HCEC 1CT (cell line): Measurements from ENCODE around the gene HERPUD1.
"Not testable (repeated sequence)": the region's sequence is repeated elsewhere in the genome, so short reads cannot be mapped to it uniquely, and the experiment has no call there.

Source experiments
- DNase-seq: peaks from one replicate; pipeline ENCODE4 v3.0.0-alpha.2; 2017

Gene HERPUD1

GRCh38 chr16:56931892-56932720 is at the start of gene HERPUD1:
HERPUD1 (plus strand) TSS chr16:56932142; CDS start chr16:56932245, 103 bp downstream.
- DNase-seq, result peak; percentile 99

GRCh38 chr16:56883586-56883985 is 48.4 kb upstream of the HERPUD1 start:
- no peak for DNase-seq

GRCh38 chr16:56884026-56884582 is 47.8 kb upstream of the HERPUD1 start:
- DNase-seq, result no peak

GRCh38 chr16:56884929-56885328 is 47.0 kb upstream of the HERPUD1 start:
- not testable (repeated sequence) for DNase-seq

GRCh38 chr16:56885446-56886162 is 46.3 kb upstream of the HERPUD1 start:
- DNase-seq, result no peak

DNA sequence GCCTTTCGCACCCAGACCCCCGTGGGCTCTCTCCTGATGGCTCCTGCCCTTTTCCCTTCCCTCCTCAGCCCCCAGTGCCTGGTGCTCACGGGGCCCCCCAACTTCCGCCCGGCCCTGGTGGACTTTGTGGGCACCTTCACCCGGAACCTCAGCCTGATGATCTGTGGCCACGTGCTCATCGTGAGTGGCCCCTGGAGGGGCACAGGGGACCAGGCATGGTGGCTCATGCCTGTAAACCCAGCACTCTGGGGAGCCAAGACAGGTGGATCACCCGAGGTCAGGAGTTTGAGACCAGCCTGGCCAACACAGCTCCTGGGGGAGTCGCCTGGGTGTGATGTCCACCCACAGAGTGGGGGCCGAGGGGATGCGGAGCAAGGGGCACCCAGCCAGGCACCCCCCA is 45.6 kb upstream of the HERPUD1 start:
- no peak for DNase-seq

DNA sequence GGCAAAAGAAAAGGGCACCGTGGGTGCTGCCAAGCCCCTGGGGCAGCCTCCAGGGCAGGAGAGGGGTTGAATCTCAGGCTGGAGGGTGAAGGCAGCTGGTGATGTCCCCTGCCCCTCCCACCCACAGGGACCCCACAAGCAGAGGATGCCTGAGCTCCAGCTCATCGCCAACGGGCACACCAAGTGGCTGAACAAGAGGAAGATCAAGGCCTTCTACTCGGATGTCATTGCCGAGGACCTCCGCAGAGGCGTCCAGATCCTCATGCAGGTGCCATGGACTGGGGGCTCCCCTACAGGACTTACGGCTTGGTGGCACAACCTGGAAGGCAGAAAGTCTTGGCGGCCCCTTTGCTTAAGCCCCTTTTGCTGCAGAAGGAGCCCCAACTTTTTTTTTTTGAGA is 45.1 kb upstream of the HERPUD1 start:
- DNase-seq, result no peak

DNA sequence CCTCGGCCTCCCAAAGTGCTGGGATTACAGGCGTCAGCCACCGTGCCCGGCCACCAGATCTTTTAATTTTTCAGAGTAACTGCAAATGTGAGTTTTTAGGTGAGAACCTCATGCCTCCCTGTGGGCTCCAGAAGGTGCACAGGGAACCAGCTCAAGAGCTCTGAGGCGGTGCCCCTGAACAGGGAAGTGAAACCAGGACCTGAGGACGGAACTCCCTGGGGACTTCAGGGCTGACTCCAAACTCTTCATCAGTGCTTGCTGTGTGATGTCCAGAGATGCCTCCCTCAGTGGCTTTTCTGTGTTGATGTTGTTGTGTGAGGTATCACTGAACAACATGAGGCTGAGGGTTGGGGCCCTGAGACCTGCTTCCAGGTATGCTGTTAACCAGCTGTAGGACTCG is 43.1 kb upstream of the HERPUD1 start:
- no peak for DNase-seq

DNA sequence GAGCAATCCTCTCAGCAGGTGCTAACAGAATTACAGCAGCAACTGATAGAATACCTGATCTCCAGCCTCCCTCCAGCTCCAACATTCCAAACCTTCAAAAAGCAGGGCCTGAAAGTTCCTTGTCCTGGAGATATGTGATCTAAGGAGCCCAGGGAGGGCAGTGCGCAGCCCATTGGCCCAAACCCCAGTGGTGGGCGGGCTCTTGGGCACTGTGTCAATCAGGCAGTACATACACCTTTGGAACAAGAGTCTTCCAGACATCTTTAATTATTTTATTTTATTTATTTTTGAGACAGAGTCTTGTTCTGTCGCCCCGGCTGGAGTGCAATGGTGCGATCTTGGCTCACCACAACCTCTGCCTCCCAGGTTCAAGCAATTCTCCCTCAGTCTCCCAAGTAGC is 42.7 kb upstream of the HERPUD1 start:
- DNase-seq, result no peak

DNA sequence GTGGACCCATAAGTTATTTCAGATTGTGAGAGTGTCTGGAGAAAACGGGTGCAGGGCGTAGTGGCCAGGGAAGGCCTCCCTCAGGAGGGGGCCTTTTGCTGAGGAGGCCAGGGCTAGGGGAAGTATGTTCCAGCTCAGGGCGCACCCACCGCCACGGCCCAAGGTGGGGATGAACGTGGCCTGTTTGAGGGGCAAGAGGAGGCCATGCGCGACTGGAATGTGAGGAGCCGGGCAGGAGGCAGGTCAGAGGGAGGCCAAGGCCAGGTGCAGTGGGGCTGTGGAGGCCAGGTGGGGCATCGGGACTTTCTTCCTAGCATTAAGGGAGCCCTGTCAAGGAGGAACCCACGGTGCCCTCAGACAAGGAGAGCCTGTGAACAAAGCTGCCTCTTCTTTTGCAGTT is 40.3 kb upstream of the HERPUD1 start:
- no peak for DNase-seq

GRCh38 chr16:56892705-56893104 is 39.2 kb upstream of the HERPUD1 start:
- no peak for DNase-seq

DNA sequence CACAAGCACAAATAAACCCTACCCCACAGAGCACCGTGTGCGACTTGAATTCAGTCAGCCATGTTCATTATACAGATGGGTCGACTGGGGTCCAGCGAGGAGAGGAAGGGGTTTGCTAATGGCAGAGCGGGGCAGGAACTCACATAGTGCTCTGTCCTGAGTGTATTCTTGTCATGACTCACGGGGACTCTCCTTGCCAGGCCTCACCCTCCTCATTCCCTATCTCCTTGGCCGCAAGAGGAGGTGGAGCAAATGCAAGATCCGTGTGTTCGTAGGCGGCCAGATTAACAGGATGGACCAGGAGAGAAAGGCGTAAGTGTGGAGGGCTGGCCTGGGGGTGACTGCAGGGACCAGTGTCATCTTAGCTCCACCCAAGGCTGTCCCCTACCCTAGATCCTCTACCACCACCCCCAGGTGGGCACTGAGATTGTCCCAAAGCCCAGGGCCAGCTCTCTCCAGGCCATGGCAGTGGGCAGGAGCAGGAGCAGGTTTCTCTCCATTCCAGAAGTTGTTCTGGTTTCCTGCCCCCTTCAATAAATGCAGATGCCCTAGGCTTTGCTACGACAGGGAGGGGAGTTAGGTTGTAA is 37.5 kb upstream of the HERPUD1 start:
- DNase-seq, result no peak

DNA sequence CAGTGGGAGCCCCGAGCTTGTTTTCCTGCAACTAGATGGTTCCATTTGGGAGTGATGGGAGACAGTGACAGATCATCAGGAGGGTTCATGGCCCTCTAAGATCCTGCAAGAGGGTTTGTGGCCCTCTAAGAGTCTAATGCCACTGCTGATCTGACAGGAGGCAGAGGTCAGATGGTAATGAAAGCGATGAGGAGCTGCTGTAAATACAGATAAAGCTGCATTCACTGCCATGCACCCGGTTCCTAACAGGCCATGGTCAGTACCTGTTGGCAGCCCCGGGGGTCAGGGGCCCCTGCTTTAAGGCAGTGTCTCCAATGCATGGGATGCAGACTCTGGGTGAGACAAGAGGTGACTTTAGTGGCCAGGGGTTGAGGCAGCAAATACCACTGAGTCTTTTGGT is 36.1 kb upstream of the HERPUD1 start:
- no peak for DNase-seq

DNA sequence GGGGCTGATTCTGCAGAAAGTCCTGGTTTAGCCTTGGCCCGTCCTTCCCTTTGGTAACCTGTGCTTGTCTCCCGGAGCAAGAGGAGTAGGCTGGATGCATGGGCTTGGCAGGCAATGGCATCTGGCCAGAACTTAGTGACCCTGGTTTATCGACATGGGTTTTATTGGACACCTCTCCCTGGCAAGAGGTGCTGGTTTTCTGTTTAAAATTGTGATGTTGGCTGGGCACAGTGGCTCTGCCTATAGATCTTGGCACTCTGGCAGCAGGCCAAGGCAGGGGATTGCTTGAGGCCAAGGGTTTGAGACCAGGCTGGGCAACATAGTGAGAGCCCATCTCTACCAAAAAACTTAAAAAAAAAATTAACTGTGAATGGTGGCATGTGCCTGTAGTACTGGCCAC is 35.7 kb upstream of the HERPUD1 start:
- no peak for DNase-seq

DNA sequence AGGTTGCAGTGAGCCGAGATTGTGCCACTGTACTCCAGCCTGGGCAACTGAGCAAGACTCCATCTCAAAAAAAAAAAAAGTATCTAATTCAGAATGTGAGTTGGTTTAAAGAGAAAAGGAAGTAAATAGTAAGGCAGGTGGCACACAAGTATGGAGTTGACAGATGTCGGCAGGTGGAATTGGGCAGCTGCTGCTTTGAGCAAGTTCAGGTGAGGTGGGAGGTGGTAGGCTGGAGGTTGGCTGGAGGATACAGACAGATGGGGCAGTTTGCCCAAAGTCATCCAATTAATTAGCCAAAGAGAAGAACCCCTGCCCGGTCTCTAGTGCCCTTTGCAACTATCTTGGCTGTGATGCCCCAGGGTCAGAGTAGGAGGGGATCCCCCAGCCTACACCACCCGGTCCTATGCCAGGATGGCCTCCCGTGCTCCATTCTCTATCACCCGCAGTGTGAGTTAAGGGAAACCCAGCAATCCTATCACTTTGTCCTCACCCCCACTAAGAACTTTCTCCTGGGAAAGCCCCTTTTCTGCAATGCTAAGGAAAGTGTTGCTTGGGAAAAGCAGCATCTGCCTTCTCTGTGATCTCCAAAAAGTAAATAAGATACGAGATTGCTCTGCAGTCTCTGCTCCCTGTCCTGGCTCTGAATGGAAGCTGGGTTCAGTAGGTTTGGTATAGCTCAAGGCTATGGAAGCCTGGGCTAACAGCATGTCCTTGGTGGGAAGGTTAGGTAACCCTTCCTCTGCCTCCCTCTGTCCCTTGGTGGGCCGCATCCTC is 34.7 kb upstream of the HERPUD1 start:
- DNase-seq, result no peak

GRCh38 chr16:56898847-56899246 is 33.1 kb upstream of the HERPUD1 start:
- no peak for DNase-seq

GRCh38 chr16:56903866-56904265 is 28.1 kb upstream of the HERPUD1 start:
- no peak for DNase-seq

GRCh38 chr16:56907401-56907800 is 24.5 kb upstream of the HERPUD1 start:
- no peak for DNase-seq

- no peak for DNase-seq
Observed at GRCh38 chr16:56909527-56909979, 22.4 kb upstream of the HERPUD1 start.

GRCh38 chr16:56910112-56910511 is 21.8 kb upstream of the HERPUD1 start:
- no peak for DNase-seq

- peak; percentile 63 for DNase-seq
Observed at GRCh38 chr16:56910654-56911539, 21.0 kb upstream of the HERPUD1 start.
